Choroid plexus epithelial cell (primary cell): ENCODE data around the gene HEATR1.
A peak's percentile ranks its signal among the peaks of the same experiment; 100 is the strongest.

ENCODE experiments used
- DNase-seq: peaks from one replicate; pipeline ENCODE4 v3.0.0-alpha.2; 2010; ENCODE audit warnings: low read depth
- H3K4me3 ChIP-seq: 2 replicates; pipeline ENCODE4 v1.5.1; 2011; ENCODE audit warnings: low read depth, mild to moderate bottlenecking, control low read depth, low read length, moderate library complexity
- TF ChIP-seq, protein P1 (sequence below): conservative IDR thresholded peaks from 2 replicates; pipeline ENCODE4 v1.5.1; 2011; ENCODE audit warnings: low read depth, mild to moderate bottlenecking, control low read depth, inconsistent platforms, low read length, moderate library complexity

HEATR1 gene

DNA sequence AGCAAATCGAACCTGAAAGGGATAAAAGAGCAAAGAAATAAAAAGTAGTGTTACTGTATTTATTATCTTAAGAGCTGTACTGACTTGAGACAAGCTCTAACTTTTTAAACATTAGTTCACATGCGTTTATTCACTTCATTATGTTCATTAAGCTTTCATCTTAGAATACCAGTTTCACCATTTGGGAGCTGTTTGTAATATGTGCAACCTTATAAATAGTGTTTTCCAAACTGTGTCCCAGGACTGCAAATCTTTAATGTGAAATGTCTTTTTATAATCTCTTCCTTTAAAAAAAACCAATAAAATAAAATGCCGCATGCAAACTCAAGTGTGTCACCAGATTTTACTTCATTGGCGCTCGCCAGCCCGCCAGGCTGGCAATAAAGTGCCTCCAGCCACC lies 52.2 kb downstream of the HEATR1 start:
- TF ChIP-seq, protein P1, sequence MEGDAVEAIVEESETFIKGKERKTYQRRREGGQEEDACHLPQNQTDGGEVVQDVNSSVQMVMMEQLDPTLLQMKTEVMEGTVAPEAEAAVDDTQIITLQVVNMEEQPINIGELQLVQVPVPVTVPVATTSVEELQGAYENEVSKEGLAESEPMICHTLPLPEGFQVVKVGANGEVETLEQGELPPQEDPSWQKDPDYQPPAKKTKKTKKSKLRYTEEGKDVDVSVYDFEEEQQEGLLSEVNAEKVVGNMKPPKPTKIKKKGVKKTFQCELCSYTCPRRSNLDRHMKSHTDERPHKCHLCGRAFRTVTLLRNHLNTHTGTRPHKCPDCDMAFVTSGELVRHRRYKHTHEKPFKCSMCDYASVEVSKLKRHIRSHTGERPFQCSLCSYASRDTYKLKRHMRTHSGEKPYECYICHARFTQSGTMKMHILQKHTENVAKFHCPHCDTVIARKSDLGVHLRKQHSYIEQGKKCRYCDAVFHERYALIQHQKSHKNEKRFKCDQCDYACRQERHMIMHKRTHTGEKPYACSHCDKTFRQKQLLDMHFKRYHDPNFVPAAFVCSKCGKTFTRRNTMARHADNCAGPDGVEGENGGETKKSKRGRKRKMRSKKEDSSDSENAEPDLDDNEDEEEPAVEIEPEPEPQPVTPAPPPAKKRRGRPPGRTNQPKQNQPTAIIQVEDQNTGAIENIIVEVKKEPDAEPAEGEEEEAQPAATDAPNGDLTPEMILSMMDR = no peak

DNA sequence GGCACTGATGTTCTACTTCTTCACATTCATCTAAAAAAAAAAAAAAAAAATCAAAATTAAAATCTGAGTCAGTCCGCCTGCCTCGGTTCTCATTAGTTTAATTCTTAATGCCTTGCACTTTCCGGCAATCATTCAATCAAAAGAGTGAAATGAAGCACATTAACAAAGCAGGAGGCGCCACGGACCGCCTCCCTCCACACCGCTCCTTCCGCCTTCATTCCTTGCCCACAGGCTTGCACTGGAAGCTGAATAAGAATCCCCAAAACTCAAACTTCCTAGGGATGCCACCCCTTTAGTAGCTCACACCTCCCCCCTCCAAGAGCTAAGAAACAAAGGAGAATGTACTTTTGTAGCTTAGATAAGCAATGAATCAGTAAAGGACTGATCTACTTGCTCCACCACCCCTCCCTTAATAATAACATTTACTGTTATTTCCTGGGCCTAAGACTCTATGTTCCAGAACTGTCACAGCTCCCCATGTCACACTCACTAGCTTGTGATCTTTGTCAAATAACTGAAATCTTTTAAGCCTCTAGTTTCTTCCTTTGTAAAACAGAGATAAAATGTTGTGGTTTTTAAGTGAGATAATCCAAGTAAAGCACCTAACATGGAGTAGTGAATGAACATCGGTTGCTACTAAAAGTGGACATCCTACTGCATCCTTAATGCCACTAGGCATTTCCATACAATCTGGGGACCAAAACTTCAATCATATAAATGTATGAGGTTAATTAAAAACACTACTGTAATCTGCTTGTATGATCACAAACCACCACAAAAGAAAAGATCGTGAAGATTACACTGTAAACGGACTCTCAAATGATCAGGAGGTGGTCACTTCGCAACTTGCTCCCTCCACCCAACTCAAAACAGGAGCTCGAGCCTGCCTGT lies 53.1 kb downstream of the HEATR1 start:
- DNase-seq = no peak
- no peak overlapping the region for H3K4me3 ChIP-seq
- TF ChIP-seq, protein P1 = no peak

More for the DNA sequence above, 52.2 kb downstream of the HEATR1 start:
- H3K4me3 ChIP-seq = no peak overlapping the region
- no peak for DNase-seq

DNA sequence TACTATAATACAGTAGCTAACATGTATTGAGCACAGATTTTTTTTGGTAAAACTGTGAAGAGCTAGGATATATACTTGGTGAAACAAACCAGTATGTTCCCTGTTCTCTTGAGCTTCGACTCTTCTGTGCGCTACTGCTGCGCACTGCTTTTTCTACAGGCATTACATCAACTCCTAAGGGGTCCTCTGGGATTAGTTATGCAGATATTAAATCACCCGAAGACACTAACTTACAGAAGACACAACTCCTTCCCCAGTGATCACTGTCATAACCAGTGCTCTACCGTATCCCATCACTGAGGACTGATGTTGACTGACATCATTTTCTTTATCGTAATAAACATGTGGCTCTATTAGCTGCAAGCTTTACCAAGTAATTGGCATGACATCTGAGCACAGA lies 55.9 kb downstream of the HEATR1 start:
- DNase-seq = no peak
- H3K4me3 ChIP-seq = no peak overlapping the region
- TF ChIP-seq, protein P1 = no peak

GRCh38 chr1:236545621-236546169 lies 58.6 kb downstream of the HEATR1 start:
- no peak overlapping the region for H3K4me3 ChIP-seq
- no peak for DNase-seq

GRCh38 chr1:236543065-236543669 lies 61.1 kb downstream of the HEATR1 start:
- no peak overlapping the region for H3K4me3 ChIP-seq
- TF ChIP-seq, protein P1 = peak; percentile 32
- no peak for DNase-seq

More at GRCh38 chr1:236545621-236546169, 58.6 kb downstream of the HEATR1 start:
- TF ChIP-seq, protein P1 = no peak

DNA sequence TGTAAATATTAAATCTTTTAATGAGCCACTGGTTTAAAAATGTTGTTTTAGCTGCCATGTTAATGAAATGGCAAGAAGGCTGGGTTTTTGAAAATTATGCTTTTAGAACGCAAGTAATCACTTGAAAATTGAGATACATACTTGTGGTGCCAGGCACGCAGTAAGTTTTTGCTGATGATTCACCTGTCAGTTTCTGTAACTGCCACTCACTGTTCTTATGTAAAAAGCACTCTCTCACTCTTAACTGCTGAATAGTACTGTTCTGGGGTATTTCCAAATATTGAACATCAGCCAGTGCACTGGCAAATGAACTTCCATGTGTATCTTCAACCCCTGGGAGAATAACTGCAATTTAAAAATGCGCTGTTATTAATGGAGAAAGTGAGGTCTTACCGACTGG lies 62.6 kb downstream of the HEATR1 start:
- no peak overlapping the region for H3K4me3 ChIP-seq
- no peak for DNase-seq
- TF ChIP-seq, protein P1 = no peak
